ENCODE measurements around the gene OR6X1.
"Not testable (repeated sequence)": the region's sequence is repeated elsewhere in the genome, so short reads cannot be mapped to it uniquely, and the experiment has no call there.

Gene OR6X1

DNA sequence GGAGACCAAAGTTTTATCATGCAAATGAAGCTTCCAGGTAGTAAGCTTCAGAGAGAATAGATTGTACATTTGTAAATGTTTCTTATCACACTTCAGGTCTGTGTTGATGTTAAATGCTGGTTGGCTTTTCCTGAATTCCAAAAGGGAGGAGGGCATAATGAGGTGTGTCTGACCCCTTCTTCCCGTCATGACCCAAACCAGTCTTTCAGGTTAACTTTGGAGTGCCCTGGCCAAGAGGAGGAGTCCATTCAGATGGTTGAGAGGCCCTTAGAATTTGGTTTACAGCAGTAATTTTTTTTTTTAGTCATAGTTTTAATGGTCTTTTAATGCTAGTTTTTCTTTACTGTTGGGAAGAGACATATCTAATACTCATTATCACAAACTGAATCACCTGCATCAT lies 2.5 kb downstream of the OR6X1 start:
- DNase-seq, result no peak

DNA sequence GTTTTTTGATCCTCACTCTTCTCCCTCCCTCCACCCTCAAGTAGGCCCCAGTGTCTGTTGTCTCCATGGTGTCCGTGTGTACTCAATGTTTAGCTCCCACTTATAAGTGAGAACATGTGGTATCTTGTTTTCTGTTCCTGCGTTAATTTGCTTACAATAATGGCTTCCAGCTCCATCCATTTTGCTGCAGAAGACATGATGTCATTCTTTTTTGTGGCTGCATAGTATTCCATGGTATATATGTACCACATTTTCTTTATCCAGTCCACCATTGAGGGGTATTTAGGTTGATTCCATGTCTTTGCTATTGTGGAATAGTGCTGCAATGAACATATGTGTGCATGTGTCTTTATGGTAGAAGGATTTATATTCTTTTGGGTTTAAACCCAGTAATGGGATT lies 6.0 kb downstream of the OR6X1 start:
- DNase-seq, result not testable (repeated sequence)

DNA sequence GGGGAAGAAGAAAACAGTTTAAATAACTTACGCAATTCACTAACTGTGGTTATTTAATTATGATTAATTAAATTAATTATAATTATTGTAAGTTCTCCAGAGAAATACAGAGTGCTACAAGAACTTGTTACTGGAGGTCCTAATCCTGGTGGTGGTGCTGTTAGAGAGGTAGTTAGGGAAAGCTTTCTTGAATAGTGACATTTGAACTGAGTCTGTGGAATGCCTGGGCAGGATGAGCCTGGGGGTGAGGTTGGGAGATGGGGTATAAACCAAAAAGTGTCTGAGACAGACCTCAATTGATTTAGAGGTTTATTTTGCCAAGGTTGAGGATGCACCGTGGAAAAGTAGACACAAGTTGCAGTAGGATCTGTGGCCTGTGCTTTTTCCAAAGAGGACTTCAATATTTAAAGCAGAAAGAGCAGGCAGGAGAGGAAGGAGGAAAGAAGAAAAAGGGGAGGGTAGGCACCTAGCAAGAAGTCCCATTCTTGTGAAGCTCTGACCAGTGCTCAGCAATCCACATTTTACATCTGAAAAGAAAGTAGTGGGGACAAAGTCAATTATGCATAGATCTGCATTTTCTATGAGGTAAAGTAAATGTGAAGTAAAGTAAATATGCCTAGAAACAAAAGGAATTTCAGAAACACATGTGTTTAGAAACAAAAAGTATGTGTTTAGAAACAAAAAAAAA lies 8.4 kb downstream of the OR6X1 start:
- DNase-seq, result no peak

DNA sequence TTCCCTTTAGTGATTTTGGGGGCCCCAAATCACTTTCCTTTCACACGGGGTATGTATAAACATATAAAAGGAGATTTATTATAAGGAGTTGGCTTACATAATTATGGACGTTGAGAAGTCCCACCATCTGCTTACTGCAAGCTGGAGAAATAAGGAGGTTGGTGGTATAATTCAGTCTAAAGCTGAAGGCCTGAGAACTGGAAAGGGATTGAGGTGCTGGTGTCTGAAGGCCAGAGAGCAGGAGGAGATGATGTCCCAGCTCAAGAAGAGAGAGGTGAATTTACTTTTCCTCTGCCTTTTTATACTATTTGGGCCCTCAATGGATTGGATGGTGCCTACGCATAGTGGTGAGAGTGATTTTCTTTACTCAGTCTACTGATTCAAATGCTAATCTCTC lies 11.6 kb downstream of the OR6X1 start:
- DNase-seq, result no peak

DNA sequence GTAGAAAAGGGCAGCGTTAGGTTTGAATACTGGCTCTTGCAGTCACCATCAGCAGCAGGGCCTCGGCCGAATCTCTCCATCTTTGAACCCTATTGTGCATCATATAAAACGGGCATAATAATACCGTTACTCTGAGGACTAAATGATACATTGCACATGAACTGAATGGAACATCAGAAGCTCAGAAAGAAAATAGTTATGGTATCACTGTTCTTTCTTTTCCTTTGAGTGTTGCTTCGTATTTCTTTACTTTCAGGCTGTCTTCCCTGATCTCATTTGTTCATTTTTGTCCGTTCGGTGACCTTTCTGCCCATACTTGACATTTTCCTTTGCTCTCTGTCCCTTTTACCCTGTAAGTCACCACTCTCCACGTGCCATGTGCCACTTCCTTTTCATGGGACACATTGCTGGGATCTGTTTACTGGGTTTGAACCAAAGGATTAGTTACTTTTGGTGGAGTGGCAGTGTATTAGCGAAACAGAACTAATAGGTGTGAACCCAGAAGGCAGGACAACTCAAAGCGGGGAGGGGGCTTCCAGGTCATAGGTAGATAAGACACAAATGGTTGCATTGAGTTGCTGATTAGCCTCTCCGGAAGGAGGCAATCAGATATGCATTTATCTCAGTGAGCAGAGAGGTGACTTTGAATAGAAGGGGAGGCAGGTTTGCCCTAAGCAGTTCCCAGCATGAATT lies 12.1 kb downstream of the OR6X1 start:
- DNase-seq, result no peak

DNA sequence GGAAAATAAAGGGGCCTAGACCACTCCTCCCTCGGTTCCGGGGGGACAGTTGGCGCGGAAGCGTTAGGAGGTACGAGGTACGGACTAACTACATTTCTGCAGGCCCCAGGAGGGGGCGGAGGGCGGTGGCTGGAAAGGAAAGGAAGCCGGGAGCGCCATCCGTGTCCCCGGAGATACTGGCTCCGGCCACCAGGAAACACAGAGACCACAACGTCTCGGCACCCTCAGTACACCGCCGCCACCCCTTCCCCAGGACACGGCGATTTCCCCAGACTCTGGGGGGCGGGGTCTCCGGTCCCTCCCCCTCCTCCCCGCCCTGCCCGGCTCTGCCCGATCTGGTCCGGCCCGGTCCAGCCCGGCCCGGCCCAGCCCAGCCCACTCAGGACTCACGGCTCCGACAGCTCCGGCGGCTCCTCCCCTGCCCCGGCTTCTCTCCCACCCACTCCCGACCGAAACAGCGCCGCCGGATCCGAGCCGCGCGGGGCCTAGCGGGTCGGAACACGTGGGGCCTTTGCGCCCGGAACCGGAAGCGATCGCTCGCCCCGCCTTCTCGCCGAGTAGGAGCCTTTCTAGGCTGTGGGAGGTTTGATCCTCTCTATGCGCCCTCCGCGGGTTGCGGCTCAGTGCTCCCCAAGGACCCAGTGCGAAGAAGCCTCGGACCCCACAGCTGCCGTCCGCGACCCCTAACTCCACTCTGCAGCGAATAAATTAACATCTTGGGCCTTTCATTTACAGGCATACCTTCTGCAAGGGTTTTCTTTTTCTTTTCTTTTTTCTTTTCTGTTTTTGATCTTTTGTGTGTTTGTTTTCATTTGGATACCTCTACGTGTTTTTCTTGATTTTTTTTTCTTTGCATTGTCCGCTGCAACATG lies 12.9 kb downstream of the OR6X1 start, which contains the start of gene ZNF202:
Gene ZNF202, minus strand, starts transcription at position 502 of the 872 bp plus-strand sequence. CDS start 10,772 bp downstream, outside the sequence.
- peak; percentile 87 for DNase-seq

DNA sequence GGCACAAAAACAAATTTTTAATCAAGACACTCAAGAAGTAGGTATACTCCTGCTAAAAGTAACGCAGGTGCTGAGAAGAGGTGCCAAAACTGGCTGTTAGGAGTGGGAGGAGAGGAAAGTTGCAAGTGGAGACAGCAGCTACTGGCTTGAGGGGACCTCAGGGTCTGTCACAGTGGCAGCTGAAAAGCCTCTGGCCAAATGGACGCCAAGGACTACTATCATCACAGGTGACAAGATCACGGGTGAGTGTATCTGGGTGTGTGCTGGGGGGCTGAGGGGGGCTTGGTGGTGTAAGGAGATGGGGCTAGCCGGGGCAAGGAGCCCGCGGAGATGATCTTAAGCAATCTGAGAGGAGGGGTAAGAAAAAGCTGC lies 13.5 kb downstream of the OR6X1 start:
- no peak for DNase-seq

DNA sequence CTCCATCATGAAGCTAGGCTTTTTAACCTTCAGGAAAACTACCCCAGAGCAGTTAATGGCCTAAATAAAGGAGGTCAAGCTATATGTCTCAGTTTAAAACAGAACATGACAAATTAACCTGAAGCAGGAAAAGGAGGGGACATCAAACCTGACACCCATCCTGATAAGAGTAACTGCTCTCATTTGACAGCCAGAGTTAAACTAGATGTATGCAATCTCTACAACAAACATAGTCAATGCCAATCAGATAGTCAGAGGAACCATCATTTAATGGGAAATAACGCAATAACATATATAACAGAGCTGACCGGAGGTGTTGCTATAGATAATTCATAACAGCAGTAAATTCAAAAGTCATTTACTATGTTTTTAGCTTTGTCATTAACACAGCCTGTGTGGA lies 15.9 kb downstream of the OR6X1 start:
- no peak for DNase-seq

DNA sequence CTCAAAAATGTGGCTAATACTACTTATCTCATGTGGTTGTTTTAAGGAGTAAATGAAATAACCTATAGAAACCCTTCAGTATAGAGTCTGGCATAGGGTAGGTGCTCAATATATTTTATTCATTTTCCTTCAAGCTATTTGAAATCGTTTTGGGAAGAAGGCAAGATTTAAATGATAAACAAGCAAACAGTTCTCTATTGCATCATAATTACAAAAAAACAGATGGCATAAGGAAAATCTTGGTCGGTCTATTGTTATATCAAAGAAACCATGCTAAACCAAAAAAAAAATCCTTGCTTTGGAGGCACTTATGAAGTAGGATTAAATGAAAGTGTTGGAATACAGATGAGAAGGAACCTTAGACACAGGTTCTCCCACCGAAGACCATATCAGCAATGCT lies 17.5 kb downstream of the OR6X1 start:
- DNase-seq, result no peak

DNA sequence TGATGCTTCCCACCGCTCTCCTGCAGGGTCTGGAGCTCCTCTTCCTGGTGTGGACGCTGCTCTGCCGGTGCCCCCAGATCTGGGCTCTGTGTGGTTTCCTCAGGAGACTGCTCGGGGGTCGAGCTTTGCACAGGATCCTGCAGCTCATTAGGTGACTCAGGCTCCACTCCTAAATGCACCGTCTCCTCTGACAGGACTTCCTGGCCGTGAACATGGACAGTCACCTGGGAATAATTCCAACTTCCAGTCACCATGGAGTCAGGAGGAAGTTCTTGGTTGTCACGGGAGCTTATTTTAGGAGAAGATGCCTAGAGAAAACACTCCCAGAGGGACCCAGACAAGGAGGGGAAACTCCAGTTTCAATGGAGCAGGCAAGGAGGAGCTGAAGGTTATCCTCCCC lies 24.7 kb downstream of the OR6X1 start:
- DNase-seq, result no peak

DNA sequence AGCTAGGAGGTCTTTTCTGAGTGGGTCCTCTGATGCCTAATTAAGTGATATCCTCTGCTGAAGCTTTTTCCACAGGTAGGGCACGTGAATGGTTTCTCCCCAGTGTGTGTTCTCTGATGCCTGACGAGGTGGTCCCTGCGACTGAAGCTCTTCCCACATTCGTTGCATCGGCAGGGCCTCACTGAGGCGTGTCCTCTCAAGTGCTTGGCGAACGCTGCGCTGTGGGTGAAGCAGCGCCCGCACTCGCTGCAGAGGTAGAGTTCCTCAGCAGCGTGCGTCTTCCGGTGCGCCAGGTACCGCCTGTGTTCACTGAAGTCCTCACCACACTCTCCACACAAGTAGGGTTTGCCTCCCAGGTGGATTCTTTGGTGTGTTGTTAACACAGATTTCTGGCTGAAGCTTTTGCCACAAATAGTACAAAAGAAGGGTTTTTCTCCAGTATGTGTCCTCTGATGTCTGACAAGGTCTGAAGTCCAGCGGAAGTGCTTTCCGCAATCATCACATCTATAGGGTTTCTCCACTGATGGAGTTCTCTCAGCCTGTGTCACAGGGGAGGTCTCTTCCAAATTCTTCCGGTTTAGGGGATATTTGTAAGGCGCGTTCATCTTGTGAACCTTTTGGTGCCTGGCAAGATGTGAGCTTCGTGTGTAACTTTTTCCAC lies 28.2 kb downstream of the OR6X1 start:
- no peak for DNase-seq

DNA sequence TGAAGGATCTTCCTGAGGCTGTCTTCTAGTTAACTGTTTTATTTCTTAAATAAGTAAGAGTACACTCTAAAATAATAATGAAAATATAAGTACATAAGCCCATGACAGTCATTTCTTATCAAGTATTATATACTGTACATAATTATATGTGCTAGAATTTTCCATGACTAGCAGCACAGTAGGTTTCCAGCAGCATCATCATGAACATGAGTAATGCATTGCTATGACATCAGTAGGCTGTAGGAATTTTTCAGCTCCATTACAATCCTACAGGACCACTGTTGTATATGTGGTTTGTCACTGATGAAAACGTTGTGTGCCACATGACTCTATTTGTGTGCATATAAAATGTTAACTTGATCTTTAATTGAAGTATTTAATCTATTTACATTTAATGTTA lies 34.9 kb downstream of the OR6X1 start:
- no peak for DNase-seq

DNA sequence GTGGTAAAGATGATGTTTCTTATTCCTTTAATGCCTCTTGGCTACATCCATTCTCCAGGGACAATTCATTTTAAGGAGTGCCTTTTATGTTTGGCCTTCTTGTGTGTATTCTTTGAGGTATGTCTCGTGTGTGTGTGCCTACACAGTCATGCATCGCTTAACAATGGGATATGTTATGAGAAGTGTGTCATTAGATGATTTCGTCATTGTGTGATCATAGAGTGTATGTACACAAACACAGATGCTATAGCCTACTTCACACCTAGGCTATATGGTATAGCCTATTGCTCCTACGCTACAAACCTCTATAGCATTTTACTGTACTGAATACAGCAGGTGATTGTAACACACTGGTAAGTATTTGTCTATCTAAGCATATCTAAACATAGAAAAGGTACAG lies 35.8 kb downstream of the OR6X1 start:
- no peak for DNase-seq

DNA sequence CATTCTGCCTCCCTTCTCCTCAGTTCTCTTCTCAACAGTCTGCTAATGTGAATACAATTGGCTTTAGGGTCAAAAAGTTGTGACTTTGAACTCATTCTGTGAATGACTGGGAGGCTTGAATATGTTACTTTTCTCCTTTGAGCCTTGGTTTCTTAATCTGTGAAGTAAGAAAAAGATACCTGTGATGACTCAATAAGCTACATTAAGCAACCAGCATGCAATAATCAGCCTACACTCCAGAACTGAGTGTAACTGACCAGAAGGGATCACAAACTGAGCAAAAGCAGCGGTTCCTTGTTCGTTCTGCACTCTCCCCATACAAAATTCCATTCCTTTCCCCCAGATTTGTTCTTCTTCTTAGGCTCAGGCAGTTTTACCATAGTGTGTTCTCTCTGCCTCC lies 36.3 kb downstream of the OR6X1 start:
- no peak for DNase-seq

DNA sequence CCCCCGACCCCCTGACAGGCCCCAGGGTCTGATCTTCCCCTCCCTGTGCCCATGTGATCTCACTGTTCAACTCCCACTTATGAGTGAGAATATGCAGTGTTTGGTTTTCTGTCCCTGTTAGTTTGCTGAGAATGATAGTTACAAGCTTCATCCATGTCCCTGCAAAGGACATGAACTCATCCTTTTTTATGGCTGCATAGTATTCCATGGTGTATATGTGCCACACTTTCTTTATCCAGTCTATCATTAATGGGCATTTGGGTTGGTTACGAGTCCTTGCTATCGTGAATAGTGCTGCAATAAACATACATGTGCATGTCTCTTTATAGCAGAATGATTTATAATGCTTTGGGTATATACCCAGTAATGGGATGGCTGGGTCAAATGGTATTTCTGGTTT lies 41.7 kb downstream of the OR6X1 start:
- DNase-seq, result not testable (repeated sequence)

DNA sequence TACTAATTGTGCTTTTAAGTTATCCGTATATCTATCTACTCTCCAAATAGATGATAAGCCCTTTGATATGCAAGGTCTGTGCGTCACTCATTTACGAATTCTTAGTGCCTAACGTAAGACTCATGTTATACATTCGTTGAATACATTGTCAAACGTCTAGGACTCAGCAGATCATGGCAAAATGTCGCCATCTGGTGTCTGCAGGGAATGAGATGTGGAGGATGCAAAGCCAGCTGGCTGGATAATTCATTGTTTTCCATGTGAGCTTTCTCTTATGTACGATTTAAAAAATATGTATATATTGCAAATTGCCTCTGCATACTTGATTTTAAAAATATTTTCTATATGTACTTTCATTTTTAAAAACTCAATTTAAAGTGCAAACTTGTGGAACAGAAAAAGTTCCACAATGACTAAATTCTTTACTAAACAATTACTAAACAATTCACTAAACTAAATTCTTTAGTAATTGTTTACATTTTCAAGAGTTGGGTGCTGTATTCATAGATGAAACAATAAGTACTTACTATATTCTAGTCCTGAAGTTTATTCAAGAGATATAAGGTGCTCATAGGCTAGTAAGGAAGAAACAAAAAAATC lies 46.6 kb downstream of the OR6X1 start:
- DNase-seq, result peak; percentile 30

DNA sequence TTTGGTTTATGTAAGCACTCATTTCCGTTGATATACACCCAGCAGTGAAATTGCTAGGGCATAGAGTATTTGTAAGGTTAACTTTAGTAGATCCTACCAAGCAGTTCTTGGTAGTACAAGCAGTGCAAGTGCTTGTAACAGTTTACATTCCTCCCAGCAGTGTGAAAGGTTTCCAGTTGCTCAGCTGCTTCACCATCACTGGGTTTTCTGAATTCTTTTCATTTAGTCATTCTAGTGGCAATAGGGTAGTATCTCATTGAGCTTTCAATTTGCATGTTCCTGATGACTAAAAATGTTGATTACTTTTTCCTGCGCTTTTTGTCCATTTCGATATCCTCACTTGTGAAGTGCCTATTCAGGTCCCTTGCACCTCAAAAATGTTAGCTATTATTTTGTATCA lies 47.1 kb downstream of the OR6X1 start:
- no peak for DNase-seq

DNA sequence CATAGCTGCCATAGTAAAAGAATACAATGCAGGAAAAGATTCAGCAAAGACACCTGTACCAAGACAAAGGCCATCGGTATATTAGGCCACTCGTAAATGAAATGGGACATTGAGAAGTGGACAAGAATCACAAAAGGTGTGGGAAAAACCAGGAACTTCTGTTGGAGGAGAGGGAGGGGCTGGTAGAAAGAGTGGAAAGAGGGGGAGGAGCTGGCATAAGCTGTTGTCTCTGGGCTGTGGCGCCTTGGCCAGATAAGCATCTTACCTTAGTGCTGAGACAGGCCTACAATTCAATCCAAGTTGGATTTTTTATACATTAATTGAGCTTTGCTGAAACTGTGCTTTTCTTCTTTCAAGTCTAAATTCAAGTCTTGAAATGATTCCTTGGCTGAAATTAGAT lies 50.0 kb downstream of the OR6X1 start:
- no peak for DNase-seq
